ENCODE results near the gene GDF3.
"Not testable (repeated sequence)": the region's sequence is repeated elsewhere in the genome, so short reads cannot be mapped to it uniquely, and the experiment has no call there.

The GDF3 gene

DNA sequence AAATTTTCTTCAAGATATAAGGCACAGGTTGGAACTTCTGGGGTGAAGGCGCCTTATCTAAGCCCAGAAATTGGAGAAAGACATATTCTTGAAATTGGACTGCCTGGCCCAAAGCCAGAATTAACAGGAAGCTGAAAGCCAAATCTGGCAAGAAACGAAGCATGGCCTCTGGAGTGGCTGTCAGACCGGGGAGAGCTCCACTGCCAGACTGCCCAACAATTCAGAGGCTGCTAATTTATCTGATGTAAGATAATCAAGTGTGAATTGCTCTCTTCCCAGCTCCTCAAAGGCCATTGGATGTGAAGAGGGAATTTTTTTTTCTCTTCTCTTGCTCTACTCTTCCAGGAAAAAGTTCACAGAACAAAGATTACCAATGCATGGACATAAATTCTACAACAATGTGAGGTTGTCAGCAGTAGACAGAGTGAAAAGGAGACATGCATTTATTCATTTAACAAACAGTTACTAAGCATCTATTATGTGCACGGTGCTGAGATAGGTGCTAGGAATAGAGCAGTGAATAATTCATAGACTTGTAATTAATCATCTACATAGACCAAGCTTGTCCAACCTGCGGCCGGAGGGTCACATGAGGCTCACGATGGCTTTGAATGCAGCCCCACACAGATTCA lies at the start of gene GDF3:
Gene GDF3 (minus strand): TSS at position 210 of the 632 bp plus-strand sequence. CDS start 47 bp downstream, at position 163.
- no peak for DNase-seq (ENCODE audit: low read depth in 3 of 3)

DNA sequence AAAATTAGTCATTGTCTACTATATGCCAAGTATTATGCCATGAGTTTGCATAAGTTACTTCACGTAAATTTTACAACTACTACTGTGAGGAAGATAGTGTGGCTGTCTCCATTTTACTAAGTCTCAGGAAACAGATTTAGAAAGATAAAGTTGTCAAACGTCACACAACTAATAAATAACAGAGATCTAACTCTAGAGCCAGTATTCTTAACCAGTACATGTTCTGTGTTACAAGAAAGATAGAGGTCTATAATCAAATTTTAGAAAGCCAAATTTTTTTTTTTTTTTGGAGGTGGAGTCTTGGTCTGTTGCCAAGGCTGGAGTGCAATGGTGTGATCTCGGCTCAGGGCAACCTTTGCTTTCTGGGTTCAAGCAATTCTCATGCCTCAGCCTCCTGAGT lies 37.4 kb upstream of the GDF3 start:
- DNase-seq (ENCODE audit: low read depth in 3 of 3) = no peak

DNA sequence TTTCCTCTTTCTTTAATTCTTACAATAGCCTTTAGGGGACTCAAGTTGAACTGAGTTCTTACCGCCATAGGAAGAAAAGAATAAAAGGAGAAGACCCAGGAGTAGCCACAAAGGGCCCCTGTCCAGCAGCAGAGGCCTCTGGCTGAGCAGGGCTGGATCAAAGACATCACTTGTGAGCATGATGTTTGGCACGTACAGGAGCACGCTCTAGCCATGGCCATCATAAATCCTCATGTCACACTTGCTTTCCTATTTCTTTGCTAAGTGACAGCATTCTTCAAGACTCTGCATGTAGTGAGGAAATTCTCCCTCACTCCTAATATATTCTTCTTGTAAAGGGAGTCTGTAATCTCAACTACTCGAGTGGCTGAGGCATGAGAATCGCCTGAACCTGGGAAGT lies 35.9 kb upstream of the GDF3 start:
- DNase-seq (ENCODE audit: low read depth in 3 of 3) = no peak

DNA sequence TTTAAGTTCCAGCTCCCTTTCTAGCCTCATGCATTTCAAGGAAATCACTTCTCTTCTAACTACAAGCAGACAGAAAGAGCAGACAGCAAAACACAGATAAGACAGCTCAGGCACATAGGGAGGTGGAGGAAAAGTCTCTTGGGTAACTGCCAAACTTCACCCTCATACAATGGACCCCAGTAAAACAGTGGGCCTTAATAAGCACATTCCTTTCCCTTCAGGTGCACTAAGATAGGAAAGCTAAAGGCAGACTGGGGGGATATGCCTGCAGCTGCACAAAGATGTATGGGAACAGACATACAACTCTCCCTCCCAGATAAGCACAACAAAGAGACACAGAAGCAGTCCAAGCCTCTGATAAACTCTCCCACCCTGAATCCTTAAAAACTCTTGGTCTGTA lies 35.4 kb upstream of the GDF3 start:
- DNase-seq (ENCODE audit: low read depth in 3 of 3) = not testable (repeated sequence)

DNA sequence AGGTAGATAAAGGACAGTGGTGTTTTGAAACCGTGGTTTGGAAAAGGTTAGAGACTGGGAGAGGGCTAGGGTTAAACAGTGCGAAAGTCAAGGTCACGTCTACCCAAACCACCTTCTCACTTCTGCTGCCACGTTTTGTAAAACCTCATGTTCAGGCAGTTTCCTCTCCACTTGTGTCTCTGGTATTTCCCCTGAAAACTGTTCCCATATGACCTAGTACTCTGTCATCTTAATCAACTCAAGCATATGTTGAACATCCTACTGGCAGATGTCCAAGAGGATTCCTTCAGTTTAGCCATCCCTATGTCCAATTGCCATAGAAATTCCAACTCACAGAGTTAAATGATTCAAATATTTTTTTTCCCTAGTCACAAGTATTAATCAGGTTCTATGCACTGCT lies 34.2 kb upstream of the GDF3 start:
- no peak for DNase-seq (ENCODE audit: low read depth in 3 of 3)

DNA sequence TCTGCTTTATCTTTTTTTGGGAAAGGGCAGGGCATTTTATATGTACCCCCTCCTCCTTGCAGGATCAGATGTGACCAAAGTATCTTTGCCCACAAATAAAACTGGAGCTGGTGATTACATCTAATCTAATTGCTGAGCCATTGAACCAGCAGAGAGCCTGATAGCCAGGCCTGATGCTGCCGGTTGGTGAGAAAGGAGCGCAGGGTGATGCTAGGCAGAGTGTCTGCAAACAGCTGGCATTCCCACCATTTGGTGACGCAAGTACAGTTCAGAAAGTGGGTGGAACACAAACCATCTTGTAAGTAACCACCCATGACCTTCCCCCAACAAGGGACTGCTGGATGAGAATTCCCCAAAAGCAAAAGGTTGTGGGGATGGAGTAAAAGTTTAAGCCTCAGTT lies 28.4 kb upstream of the GDF3 start:
- no peak for DNase-seq (ENCODE audit: low read depth in 3 of 3)

DNA sequence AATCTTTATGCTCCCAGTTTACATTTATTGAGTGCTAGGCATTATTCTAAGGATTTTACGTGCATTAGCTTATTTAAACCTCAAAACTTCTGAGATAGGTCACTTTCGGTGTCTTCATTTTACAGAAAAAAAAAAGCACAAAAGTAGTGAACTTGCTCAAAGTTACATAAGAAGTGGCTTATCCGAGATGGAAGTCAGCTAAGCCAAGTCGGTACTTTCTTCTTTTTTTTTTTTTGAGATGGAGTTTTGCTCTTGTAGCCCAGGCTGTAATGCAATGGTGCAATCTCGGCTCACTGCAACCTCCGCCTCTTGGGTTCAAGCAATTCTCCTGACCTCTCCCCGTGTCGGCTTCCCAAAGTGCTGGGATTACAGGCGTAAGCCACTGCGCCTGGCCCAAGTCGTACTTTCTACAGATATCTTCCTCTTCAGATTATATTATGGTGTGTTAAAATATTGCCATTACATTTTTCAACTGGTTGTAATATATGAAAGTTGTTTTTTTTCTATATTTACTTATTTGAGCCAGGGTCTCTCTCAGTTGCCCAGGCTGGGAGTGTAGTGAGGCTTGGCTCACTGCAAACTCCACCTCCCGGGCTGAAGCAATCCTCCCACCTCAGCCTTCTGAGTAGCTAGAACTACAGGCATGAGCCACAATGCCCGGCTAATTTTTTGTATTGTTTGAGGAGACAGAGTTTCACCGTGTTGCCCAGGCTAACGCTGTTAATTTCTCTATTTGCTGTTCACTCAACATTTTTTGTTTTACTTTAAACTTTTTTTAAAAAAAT lies 24.6 kb upstream of the GDF3 start:
- no peak for DNase-seq (ENCODE audit: low read depth in 3 of 3)

DNA sequence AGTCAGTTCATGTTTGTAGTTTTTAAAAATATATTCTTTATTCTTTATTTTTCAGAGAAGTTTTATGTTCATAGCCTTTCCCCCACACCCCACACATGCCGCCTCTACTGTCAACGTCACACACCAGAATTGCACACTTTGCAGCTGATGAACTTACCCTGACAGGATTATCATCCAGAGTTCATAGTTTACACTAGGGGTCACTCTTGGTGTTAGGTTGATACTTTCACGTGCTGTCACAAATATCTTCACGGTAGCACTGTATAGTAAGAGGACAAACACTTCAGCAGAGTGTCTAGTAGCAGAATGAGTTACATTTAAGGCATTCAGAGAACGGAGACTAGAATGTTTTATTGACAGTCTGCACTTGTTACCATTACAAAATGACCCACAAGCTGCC lies 20.8 kb upstream of the GDF3 start:
- DNase-seq (ENCODE audit: low read depth in 3 of 3) = no peak

DNA sequence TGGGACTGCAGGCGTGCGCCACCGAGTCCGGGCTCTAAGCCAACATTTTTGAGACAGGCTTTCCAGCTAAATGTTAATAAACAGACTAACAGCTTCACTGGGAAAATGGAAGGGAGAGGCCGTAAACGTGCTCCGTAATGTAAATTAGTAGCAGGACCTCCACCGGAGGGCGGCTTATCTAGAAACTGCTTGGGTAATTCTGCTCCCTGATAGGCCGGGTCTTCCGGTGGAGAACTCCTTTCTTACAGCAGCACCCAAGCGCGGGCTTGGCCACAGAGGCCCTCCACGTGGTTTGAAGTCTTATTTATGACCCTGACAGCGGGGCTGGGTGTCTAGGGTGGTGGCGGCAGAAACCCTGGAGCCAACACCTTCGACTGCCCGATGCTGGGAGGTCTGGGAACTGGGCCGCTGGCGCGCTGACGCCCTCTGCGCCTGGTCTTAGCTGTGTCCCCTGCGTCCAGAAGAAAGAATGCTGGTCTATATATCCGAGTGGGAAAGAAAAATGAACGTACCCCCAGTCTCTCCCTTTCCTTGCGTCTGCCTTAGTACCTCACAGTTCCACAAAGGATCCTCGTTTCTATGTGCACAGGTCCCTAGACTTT lies 17.4 kb upstream of the GDF3 start:
- no peak for DNase-seq (ENCODE audit: low read depth in 3 of 3)

DNA sequence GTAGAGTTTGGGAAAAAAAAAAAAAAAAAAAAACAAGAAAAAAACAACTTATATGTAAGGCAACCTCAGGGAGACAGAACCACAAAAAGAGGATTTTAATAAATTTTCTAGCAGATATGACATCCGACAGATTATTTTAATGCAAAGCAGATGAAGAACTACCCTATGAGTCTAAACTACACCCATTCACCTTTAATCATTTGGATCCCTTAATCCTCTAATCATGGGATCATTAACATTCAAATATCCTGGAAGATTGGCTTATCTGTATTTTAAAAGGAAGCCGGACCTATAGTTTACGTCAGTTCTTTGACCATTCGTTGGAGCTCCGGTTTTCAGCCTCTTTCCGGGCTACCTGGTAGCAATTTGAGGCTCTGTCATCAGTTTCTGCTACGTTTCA lies 15.6 kb upstream of the GDF3 start, which contains the start of gene DPPA3:
Gene DPPA3 (plus strand): TSS at position 301 of the 400 bp plus-strand sequence. CDS start 138 bp downstream, outside the sequence.
- no peak for DNase-seq (ENCODE audit: low read depth in 3 of 3)

DNA sequence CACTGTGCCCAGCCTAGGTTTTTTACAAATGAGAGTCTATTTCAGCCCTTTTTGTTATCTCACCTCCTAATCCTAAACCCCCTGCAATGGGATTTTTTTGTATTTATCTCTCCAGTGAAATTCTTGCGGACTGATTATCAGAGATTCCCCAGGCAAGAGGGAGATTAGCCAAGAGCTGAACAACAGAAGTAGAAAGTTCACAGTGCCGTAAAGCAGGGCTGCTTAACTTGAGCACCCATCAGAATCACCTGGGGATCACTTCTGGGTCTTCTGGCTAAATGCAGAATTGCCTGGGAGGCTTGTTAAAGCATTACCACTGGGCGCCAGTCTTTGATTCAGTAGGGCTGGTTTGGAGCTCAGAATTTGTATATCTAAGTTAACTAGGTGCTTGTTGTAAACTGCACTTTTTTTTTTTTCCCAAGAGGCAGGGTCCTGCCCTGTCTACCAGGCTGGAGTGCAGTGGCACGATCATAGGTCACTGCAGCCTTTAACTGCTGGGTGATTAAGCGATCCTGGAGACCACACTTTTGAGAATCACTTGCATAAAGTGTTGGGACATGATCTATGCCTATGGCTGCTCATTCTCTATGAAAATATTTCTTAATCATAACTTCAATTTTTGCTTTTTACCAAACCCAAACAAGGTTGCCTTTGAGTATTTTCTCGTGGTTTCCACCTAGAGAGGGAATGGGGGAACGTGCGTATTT lies 14.5 kb upstream of the GDF3 start:
- DNase-seq (ENCODE audit: low read depth in 3 of 3) = no peak

DNA sequence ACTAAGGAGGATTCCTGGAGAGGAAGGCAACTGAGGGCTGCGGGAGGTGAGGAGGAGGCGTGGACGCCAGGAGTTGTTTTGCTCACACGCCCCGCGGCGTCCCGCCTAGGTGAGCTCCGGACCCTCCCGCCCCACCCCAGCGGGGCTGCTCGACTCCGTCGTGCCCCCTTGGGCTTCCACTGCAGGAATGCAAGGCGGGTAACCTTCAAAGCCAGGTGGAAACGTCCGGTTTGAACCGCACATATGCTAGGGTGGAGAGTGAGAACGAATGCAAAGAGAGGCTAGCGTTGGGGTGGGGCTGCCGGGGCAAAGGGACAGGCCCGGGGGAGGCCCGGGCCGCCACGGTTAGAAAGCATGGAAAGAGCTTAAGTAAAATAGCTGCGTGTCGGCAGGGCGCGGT lies 10.3 kb upstream of the GDF3 start:
- DNase-seq (ENCODE audit: low read depth in 3 of 3) = no peak

DNA sequence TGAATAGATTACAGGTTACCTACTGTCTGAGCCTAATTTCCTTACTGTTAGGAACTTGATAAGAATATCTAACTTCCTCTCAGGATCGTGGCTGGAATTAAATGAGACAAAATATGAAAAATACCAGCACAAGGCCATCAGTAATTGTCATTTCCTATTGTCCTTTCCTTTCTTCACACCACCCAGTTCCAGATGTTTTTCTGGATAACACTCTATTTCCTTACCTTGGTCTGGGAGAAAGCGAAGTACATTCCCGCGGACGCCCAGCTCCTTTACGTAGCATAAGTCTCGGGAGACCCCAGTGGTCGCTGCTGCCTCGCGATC lies 376 bp downstream of the GDF3 start:
- no peak for DNase-seq (ENCODE audit: low read depth in 3 of 3)

DNA sequence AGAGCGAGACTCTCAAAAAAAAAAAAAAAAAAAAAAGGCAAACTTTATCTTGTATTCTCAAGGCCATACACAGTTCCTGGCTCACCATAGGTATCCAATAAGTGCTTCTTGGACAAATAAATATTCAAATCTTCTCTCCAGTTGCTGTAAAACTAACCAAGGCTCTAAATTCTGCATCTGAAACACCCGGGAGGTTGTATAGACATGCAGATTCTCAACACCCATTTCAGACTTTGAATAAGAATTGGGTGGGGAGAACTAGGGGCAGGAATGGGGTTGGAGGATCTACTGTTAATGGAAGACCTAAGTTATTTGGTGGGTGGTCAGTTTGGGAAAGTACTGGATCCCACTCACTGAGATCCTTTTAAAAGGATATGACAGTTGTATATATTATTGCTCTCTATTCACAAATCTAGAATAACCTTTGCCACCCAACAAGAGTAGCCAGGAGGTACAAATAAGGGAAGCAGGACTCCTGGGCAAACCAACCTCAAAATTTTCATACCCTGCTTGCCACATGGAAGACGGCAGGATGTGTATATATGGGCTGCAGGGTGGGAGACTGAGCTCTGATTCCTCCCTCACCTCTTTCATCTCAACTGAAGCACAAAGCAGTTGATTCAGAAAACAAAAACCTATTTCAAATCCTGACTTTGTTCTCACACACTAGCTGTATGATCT lies 879 bp downstream of the GDF3 start:
- no peak for DNase-seq (ENCODE audit: low read depth in 3 of 3)

DNA sequence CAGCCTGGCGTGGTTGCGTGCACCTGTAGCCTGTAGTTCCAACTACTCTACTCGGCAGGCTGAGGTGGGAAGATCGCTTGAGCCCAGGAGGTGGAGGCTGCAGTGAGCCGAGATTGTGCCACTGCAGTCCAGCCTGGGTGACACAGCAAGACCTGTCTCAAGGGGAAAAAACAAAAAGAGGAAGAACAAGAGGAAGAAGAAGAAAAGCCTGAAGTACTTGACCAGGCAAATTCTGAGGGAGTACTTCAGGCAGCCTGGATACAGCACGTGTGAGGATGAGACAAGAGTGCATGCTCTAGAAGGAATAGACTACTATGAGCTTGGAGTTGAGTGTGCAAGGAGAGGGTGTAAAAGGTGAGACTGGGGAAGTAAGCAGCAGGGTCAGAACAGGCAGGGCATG lies 1.8 kb downstream of the GDF3 start:
- DNase-seq (ENCODE audit: low read depth in 3 of 3) = no peak

DNA sequence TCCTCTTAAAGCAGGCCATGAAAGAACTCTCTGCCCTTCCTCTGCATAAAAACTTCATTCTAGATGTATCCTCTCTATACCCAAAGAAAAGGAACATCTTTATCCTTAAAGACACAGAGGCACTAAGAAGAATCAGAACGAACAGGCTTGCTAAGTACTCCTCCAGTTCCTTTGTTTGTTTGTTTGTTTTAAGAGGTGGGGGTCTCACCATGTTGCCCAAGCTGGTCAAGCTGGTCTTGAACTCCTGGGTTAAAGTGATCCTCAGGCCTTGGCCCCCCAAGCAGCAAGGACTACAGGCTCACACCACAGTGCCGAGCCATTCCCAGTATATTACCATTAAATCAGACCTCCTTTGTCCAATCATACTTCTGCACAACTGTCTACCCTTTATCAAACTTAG lies 14.0 kb downstream of the GDF3 start:
- DNase-seq (ENCODE audit: low read depth in 3 of 3) = no peak

DNA sequence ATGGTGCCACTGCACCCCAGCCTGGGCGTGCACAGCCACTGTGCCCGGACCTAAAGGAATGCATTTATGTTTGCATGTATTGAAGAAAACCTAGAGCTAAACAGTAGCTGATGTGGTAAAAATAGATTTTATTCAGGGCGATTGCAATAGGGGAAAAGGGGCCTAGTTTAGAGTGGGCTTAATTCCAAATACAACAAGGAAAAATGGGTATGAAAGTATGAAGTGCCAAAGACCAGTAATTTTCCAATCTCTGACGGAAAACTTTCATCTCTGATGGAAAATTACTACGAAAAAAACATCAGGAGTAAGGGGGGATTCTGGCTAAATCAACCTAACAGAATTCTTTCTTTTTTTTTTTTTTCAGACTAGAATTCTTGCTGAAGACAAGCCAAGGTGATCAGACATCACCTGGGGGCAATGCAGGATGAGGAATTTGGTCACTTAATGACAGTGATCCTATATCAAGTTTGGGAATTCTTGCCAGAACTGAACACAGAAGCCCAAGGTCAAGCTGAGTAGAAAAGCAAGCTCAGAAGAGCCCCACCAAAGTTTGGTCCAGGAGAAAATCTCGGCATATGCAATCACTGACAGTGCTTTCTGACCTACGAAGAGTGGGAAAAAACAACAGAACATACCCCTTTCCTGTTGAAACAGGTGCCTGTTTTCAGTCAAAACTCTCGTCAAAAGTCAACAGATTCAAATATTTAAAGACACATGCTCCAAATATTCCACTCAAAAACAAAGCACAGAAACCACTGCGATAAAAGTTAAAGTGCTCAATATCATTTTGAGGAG lies 16.1 kb downstream of the GDF3 start:
- no peak for DNase-seq (ENCODE audit: low read depth in 3 of 3)

DNA sequence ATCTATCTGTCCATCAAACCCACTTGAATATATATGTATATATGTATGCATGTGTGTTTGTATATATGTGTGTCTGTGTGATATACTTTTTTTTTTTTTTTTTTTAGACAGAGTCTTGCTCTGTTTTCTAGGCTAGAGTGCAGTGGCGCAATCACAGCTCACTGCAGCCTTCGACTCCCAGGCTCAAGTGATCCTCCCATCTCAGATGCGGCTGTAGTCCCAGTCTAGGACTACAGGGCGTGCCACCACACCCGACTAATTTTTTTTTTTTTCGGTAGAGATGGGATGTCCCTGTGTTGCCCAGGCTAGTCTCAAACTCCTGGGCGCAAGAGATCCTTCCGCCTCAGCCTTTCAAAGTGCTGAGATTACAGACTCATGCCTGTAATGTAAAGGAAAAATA lies 16.8 kb downstream of the GDF3 start:
- no peak for DNase-seq (ENCODE audit: low read depth in 3 of 3)

DNA sequence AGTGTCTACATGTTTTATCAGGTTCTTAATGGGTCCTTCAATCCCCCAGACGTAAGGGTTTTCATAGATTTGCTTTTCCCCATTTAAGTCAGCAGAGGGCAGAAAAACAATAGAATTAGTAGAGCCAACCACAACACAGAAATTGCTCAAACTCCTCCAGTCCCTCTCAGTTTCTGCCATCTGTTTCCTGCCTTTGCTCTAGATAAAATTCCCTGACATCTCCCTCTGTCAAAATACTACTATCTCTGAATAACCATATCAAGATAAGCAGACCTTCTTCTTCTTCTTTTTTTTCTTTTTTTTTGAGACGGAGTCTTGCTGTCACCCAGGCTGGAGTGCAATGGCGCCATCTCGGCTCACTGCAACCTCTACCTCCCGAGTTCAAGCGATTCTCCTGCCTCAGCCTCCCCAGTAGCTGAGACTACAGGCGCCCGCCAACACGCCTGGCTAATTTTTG lies 18.1 kb downstream of the GDF3 start:
- not testable (repeated sequence) for DNase-seq (ENCODE audit: low read depth in 3 of 3)

DNA sequence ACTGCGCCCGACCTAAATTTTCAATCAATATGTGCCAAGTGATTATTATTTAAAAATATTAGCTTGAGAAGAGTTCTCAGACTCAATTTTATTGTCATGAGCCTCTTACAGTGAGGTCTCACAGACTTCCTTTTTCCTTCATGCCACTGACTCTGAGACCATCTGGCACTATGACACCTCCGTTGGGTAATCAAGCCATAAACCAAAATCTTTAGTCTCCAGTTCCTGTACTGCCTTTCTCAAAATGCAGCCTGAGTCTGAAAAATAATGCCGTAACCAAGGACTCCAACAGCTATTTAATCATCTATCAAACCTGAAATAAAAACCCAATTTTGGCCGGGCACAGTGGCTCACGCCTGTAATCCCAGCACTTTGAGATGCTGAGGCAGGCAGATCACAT lies 20.1 kb downstream of the GDF3 start:
- not testable (repeated sequence) for DNase-seq (ENCODE audit: low read depth in 3 of 3)

DNA sequence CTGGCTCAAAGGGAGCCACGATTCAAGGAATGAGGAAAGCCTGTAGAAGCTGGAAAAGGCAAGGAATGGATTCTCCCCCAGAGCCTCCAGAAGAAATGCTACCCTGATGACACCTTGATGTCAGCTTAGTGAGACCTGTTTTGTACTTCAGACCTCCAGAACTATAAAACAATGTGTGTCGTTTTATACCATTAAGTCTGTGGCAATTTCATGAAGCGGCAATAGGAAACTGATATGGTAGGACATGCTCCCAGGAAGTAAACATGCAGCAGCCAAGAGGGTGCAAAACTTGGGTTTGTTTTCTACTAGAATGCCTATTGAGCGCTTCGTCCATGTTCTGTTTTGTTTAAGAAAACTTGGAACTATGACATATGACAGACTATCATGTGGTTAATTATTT lies 27.4 kb downstream of the GDF3 start:
- DNase-seq (ENCODE audit: low read depth in 3 of 3) = no peak

Measured in stimulated activated CD4-positive, alpha-beta T cell treated with anti-CD3 and anti-CD28 coated beads, TNF-alpha, amount 100 ng/mL, for 48 hours (primary cell).